H9 (cell line): ENCODE data around the gene TUBA8. TPM values are rescaled to one million over a fixed set of nuclear protein-coding genes. Genes with fewer than 3 reads are reported as not detected.
"Not testable (repeated sequence)": the region's sequence is repeated elsewhere in the genome, so short reads cannot be mapped to it uniquely, and the experiment has no call there.

Experiments
- DNase-seq: peaks from one replicate; pipeline ENCODE4 v3.0.0-alpha.2; 2017
- H2AFZ ChIP-seq: one replicate; pipeline ENCODE4 v1.6.1; 2013; ENCODE audit warnings: mild to moderate bottlenecking, low read length, control low read depth, moderate library complexity
- H2AK5ac ChIP-seq: 2 replicates; pipeline ENCODE4 v1.6.1; 2013; ENCODE audit warnings: low read length, control low read depth, mixed read lengths; ENCODE audit not compliant: insufficient read length
- H2BK120ac ChIP-seq: one replicate; pipeline ENCODE4 v1.6.1; 2013; ENCODE audit warnings: low read depth, mild to moderate bottlenecking, low read length, control low read depth, inconsistent platforms; ENCODE audit not compliant: poor library complexity, severe bottlenecking
- H2BK12ac ChIP-seq: 2 replicates; pipeline ENCODE4 v1.6.1; 2013; ENCODE audit warnings: low read length, control low read depth, mixed read lengths, low read depth; ENCODE audit not compliant: insufficient read length
- H2BK15ac ChIP-seq: 2 replicates; pipeline ENCODE4 v1.6.1; 2013; ENCODE audit warnings: low read depth, low read length, control low read depth
- H2BK20ac ChIP-seq: one replicate; pipeline ENCODE4 v1.6.1; 2013; ENCODE audit warnings: low read depth, mild to moderate bottlenecking, low read length, control low read depth, inconsistent platforms; ENCODE audit not compliant: poor library complexity, severe bottlenecking
- H2BK5ac ChIP-seq: 2 replicates; pipeline ENCODE4 v1.6.1; 2013; ENCODE audit warnings: low read length, control low read depth, mixed read lengths; ENCODE audit not compliant: insufficient read length
- H3K14ac ChIP-seq: 2 replicates; pipeline ENCODE4 v1.6.1; 2013; ENCODE audit warnings: low read length, control low read depth; ENCODE audit not compliant: insufficient read depth
- H3K18ac ChIP-seq: 2 replicates; pipeline ENCODE4 v1.6.1; 2013; ENCODE audit warnings: low read depth, mild to moderate bottlenecking, mixed read lengths, low read length, control low read depth; ENCODE audit not compliant: insufficient read length
- H3K23ac ChIP-seq: 2 replicates; pipeline ENCODE4 v1.6.1; 2013; ENCODE audit warnings: low read length, control low read depth, mixed read lengths, low read depth; ENCODE audit not compliant: insufficient read length
- H3K23me2 ChIP-seq: 2 replicates; pipeline ENCODE4 v1.6.1; 2013; ENCODE audit warnings: low read depth, mild to moderate bottlenecking, mixed read lengths, low read length, control low read depth; ENCODE audit not compliant: insufficient read length, poor library complexity, severe bottlenecking
- H3K27ac ChIP-seq: 2 replicates; pipeline ENCODE4 v1.5.1; 2013; ENCODE audit warnings: low read length, control low read depth, mixed read lengths, low read depth; ENCODE audit not compliant: insufficient read length
- H3K27me3 ChIP-seq: 2 replicates; pipeline ENCODE4 v1.6.1; 2013; ENCODE audit warnings: low read length, control low read depth, inconsistent platforms; ENCODE audit not compliant: insufficient read depth
- H3K4ac ChIP-seq: 2 replicates; pipeline ENCODE4 v1.6.1; 2013; ENCODE audit warnings: low read depth, mild to moderate bottlenecking, control low read depth, inconsistent platforms, low read length, moderate library complexity
- H3K4me1 ChIP-seq: 2 replicates; pipeline ENCODE4 v1.6.1; 2013; ENCODE audit warnings: low read length, control low read depth, inconsistent platforms; ENCODE audit not compliant: insufficient read depth
- H3K4me2 ChIP-seq: 2 replicates; pipeline ENCODE4 v1.6.1; 2013; ENCODE audit warnings: low read length, control low read depth, mixed read lengths; ENCODE audit not compliant: insufficient read length, insufficient read depth
- H3K56ac ChIP-seq: 2 replicates; pipeline ENCODE4 v1.6.1; 2013; ENCODE audit warnings: low read depth, mild to moderate bottlenecking, mixed read lengths, low read length, control low read depth; ENCODE audit not compliant: insufficient read length
- H3K79me1 ChIP-seq: 2 replicates; pipeline ENCODE4 v1.6.1; 2013; ENCODE audit warnings: low read depth, mild to moderate bottlenecking, moderate library complexity, low read length, control low read depth, inconsistent platforms; ENCODE audit not compliant: insufficient read depth, poor library complexity, severe bottlenecking
- H3K79me2 ChIP-seq: 2 replicates; pipeline ENCODE4 v1.6.1; 2013; ENCODE audit warnings: low read length, control low read depth, inconsistent platforms; ENCODE audit not compliant: insufficient read depth
- H3K9ac ChIP-seq: 2 replicates; pipeline ENCODE4 v1.6.1; 2013; ENCODE audit warnings: low read length, control low read depth, mixed read lengths; ENCODE audit not compliant: insufficient read length; ENCODE audit errors: extremely low read depth
- H3K9me3 ChIP-seq: one replicate; pipeline ENCODE4 v1.6.1; 2013; ENCODE audit warnings: low read depth, low read length, inconsistent platforms; ENCODE audit not compliant: control insufficient read depth
- H3T11ph ChIP-seq: one replicate; pipeline ENCODE4 v1.6.1; 2013; ENCODE audit warnings: mild to moderate bottlenecking, low read length, control low read depth, inconsistent platforms
- H4K20me1 ChIP-seq: one replicate; pipeline ENCODE4 v1.6.1; 2013; ENCODE audit not compliant: control insufficient read depth, insufficient read length, insufficient read depth
- H4K5ac ChIP-seq: 2 replicates; pipeline ENCODE4 v1.6.1; 2013; ENCODE audit warnings: low read depth, mild to moderate bottlenecking, mixed read lengths, low read length, control low read depth; ENCODE audit not compliant: insufficient read length
- H4K8ac ChIP-seq: replicated peaks from 2 replicates; pipeline ENCODE4 v1.6.1; 2013; ENCODE audit warnings: low read length, control low read depth, mixed read lengths, low read depth; ENCODE audit not compliant: insufficient read length
- H4K91ac ChIP-seq: 2 replicates; pipeline ENCODE4 v1.6.1; 2013; ENCODE audit warnings: low read depth, mild to moderate bottlenecking, moderate library complexity, mixed read lengths, low read length, control low read depth; ENCODE audit not compliant: insufficient read length
- H3K27ac Mint-ChIP-seq, 3 experiments: 2 replicates in 2 of 3; 3 replicates in 1 of 3; pipeline ENCODE4 v1.8.0; 2020 to 2021; ENCODE audit warnings: mixed read lengths in 3 of 3, mild to moderate bottlenecking in 1 of 3, moderate library complexity in 1 of 3
- H3K27me3 Mint-ChIP-seq: 2 replicates; pipeline ENCODE4 v1.8.0; 2021; ENCODE audit warnings: low read depth, mild to moderate bottlenecking, moderate library complexity, mixed read lengths
- H3K36me3 Mint-ChIP-seq, 3 experiments: 2 replicates in 2 of 3; 3 replicates in 1 of 3; pipeline ENCODE4 v1.8.0; 2020 to 2021; ENCODE audit warnings: low read depth in 3 of 3, mixed read lengths in 3 of 3; ENCODE audit not compliant: insufficient read depth in 1 of 3
- H3K4me1 Mint-ChIP-seq, 2 experiments: 2 replicates each; pipeline ENCODE4 v1.8.0; 2020; ENCODE audit warnings: mixed read lengths in 2 of 2
- H3K4me3 Mint-ChIP-seq, 2 experiments: 2 replicates in 1 of 2; 3 replicates in 1 of 2; pipeline ENCODE4 v1.8.0; 2020 to 2021; ENCODE audit warnings: mild to moderate bottlenecking in 2 of 2, mixed read lengths in 2 of 2, moderate library complexity in 1 of 2
- H3K9me3 Mint-ChIP-seq, 2 experiments: 2 replicates in 1 of 2; 3 replicates in 1 of 2; pipeline ENCODE4 v1.8.0; 2020; ENCODE audit warnings: mild to moderate bottlenecking in 2 of 2, mixed read lengths in 2 of 2, moderate library complexity in 1 of 2
- CTCF ChIP-seq: fragments of 200-600 bp; sonication (generic); conservative IDR thresholded peaks from 3 replicates; pipeline ENCODE4 v1.8.0; 2021; ENCODE audit warnings: antibody characterized with exemption, mild to moderate bottlenecking
- WGBS: extraction: QIAGEN DNeasy Blood & Tissue Kit; methylation state at CpG from one replicate; pipeline ENCODE4 v1.1.7; 2013; ENCODE audit warnings: missing lambda C conversion rate, low lambda C conversion rate, mixed read lengths; ENCODE audit not compliant: insufficient read length; ENCODE audit errors: extremely low coverage; 5-methylcytosine and 5-hydroxymethylcytosine counted together
- total RNA-seq: library from RNA; stranded (reverse); gene quantifications from 2 replicates; pipeline ENCODE4 v1.2.1, GENCODE V29; 2021

Gene TUBA8
- total RNA-seq, 1 experiment from 2014 or later, result 2.0 TPM

DNA sequence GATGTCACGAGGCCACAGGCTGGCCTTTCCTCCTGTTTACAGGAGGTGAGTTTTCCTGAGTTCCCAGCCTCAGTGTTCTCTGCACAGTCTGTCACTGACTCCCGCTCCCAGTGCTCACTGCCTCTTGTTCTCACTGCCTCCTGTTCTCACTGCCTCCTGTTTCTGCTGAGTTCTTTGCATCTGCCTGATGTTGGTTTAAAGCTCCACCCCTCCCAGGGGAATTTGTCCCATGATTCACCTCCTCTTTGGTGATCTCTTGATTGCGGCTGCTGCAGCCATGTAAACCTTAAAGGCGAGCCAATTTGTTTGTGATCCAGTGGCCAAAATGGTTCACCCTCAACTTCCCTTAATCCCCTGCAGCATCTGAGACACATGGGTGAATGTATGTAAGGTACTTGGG lies 6.0 kb upstream of the TUBA8 start:
- Histone ChIP-seq H2BK15ac (no peak overlapping the region), H3K23me2 (no peaks in the 10 kb centered on the region), H3K79me1 (no peaks in the 10 kb centered on the region), H2AFZ (no peak overlapping the region), H3K27me3 (peaks cover 3% of the 10 kb centered on the region), H4K5ac (no peak overlapping the region), H3K23ac (no peak overlapping the region), H3K4me1 (no peaks in the 10 kb centered on the region), H3K56ac (no peak overlapping the region), H3K27ac (no peak overlapping the region), H3K9me3 (peaks cover 4% of the 10 kb centered on the region), H2BK120ac (no peak overlapping the region), H4K20me1 (no peaks in the 10 kb centered on the region), H3K4me2 (no peak overlapping the region), H4K91ac (no peak overlapping the region), H2BK12ac (no peak overlapping the region), H3T11ph (no peak overlapping the region), H4K8ac (no peak overlapping the region), H2BK5ac (no peak overlapping the region), H2AK5ac (no peak overlapping the region), H3K9ac (no peak overlapping the region), H3K14ac (no peak overlapping the region), H3K18ac (no peak overlapping the region), H2BK20ac (no peak overlapping the region), H3K79me2 (no peaks in the 10 kb centered on the region; the same call in 1 of the 2 replicates), H3K4ac (no peak overlapping the region)
- H3K27ac Mint-ChIP-seq, result no peak overlapping the region
- H3K4me3 Mint-ChIP-seq, result no peak overlapping the region
- H3K4me1 Mint-ChIP-seq, result peaks cover under 1 to 1% of the 10 kb centered on the region in 2 experiments; a peak in 3 of 4 replicates
- H3K27me3 Mint-ChIP-seq, result peaks cover 41% of the 10 kb centered on the region
- WGBS, result no CpG with 5 or more reads among the region's 4 CpGs
- peaks cover 6 to 9% (median 9%) of the 10 kb centered on the region in 3 experiments for H3K36me3 Mint-ChIP-seq
- TF ChIP-seq CTCF, result no peak
- no peak for DNase-seq
- H3K9me3 Mint-ChIP-seq, result peaks cover 18 to 25% of the 10 kb centered on the region in 2 experiments

- H3K18ac ChIP-seq, H3K4me2 ChIP-seq, H3K79me2 ChIP-seq, H2BK120ac ChIP-seq, H3K4me1 ChIP-seq, H3T11ph ChIP-seq, H3K27ac Mint-ChIP-seq, H2BK5ac ChIP-seq, H3K9me3 ChIP-seq, H3K4me1 Mint-ChIP-seq, H4K5ac ChIP-seq, H3K9ac ChIP-seq, H2BK20ac ChIP-seq, H3K79me1 ChIP-seq, H4K20me1 ChIP-seq, H2AK5ac ChIP-seq, H2BK15ac ChIP-seq, DNase-seq, H3K4ac ChIP-seq, H4K8ac ChIP-seq, H3K27ac ChIP-seq, H2BK12ac ChIP-seq, H3K56ac ChIP-seq, H2AFZ ChIP-seq, H3K23me2 ChIP-seq, H3K4me3 Mint-ChIP-seq, H3K23ac ChIP-seq, H4K91ac ChIP-seq: not testable (repeated sequence)
- 0 out of 2 replicates have a peak overlapping the region, but pooled peaks have one; percentile 63 for H3K14ac ChIP-seq
- peaks cover 6 to 14% (median 9%) of the 10 kb centered on the region in 3 experiments for H3K36me3 Mint-ChIP-seq
- H3K9me3 Mint-ChIP-seq, result peaks cover 18 to 29% of the 10 kb centered on the region in 2 experiments
- WGBS, result no CpG with 5 or more reads among the region's 7 CpGs
- peaks cover 54% of the 10 kb centered on the region for H3K27me3 Mint-ChIP-seq
- H3K27me3 ChIP-seq, result peaks cover 10% of the 10 kb centered on the region
Measured at GRCh38 chr22:18105981-18106380, 4.6 kb upstream of the TUBA8 start.
